ENCODE measurements around the gene RAI1. TPM values are rescaled to one million over a fixed set of nuclear protein-coding genes. Genes with fewer than 3 reads are reported as not detected.
A peak's percentile ranks its signal among the peaks of the same experiment; 100 is the strongest.

RAI1 gene
- total RNA-seq, 1 donor from 2014 or later, result 46.2 TPM

GRCh38 chr17:17797119-17797809 lies 116.0 kb downstream of the RAI1 start:
- H3K27me3 Mint-ChIP-seq (ENCODE audit: unreplicated experiment), result peaks cover 14% of the 10 kb centered on the region
- H3K27ac Mint-ChIP-seq (ENCODE audit: unreplicated experiment), result no peak overlapping the region
- H3K36me3 Mint-ChIP-seq (ENCODE audit: low read depth, unreplicated experiment), result peaks cover 27% of the 10 kb centered on the region
- no peak for TF ChIP-seq CTCF (IDR thresholded peaks at IDR 0.05; ENCODE audit: unreplicated experiment)
- H3K9me3 Mint-ChIP-seq (ENCODE audit: unreplicated experiment), result no peaks in the 10 kb centered on the region
- peaks cover under 1% of the 10 kb centered on the region for H3K4me1 Mint-ChIP-seq (ENCODE audit: unreplicated experiment)
- no peak overlapping the region for H3K4me3 Mint-ChIP-seq (ENCODE audit: unreplicated experiment)
- no peak for DNase-seq (ENCODE audit: low spot score)

GRCh38 chr17:17798010-17798556 lies 116.8 kb downstream of the RAI1 start:
- H3K4me1 Mint-ChIP-seq (ENCODE audit: unreplicated experiment), result no peaks in the 10 kb centered on the region
- H3K4me3 Mint-ChIP-seq (ENCODE audit: unreplicated experiment), result no peak overlapping the region
- H3K27me3 Mint-ChIP-seq (ENCODE audit: unreplicated experiment), result peaks cover 14% of the 10 kb centered on the region
- H3K27ac Mint-ChIP-seq (ENCODE audit: unreplicated experiment), result no peak overlapping the region
- no peak for TF ChIP-seq CTCF (IDR thresholded peaks at IDR 0.05; ENCODE audit: unreplicated experiment)
- peaks cover 27% of the 10 kb centered on the region for H3K36me3 Mint-ChIP-seq (ENCODE audit: low read depth, unreplicated experiment)
- DNase-seq (ENCODE audit: low spot score), result no peak
- H3K9me3 Mint-ChIP-seq (ENCODE audit: unreplicated experiment), result no peaks in the 10 kb centered on the region

- TF ChIP-seq CTCF (IDR thresholded peaks at IDR 0.05; ENCODE audit: unreplicated experiment), result no peak
- H3K9me3 Mint-ChIP-seq (ENCODE audit: unreplicated experiment), result no peaks in the 10 kb centered on the region
- H3K27ac Mint-ChIP-seq (ENCODE audit: unreplicated experiment), result no peak overlapping the region
- H3K4me3 Mint-ChIP-seq (ENCODE audit: unreplicated experiment), result no peak overlapping the region
- DNase-seq (ENCODE audit: low spot score), result no peak
- H3K36me3 Mint-ChIP-seq (ENCODE audit: low read depth, unreplicated experiment), result peaks cover 26% of the 10 kb centered on the region
- H3K4me1 Mint-ChIP-seq (ENCODE audit: unreplicated experiment), result no peaks in the 10 kb centered on the region
- peaks cover 12% of the 10 kb centered on the region for H3K27me3 Mint-ChIP-seq (ENCODE audit: unreplicated experiment)
Measured at GRCh38 chr17:17798573-17799255, 117.5 kb downstream of the RAI1 start.

GRCh38 chr17:17800504-17801021 lies 119.3 kb downstream of the RAI1 start:
- no peak for DNase-seq (ENCODE audit: low spot score)
- Mint-ChIP-seq H3K4me3 (ENCODE audit: unreplicated experiment) (peak overlapping the region; percentile 56), H3K36me3 (ENCODE audit: low read depth, unreplicated experiment) (peaks cover 30% of the 10 kb centered on the region), H3K4me1 (ENCODE audit: unreplicated experiment) (no peaks in the 10 kb centered on the region), H3K9me3 (ENCODE audit: unreplicated experiment) (no peaks in the 10 kb centered on the region), H3K27ac (ENCODE audit: unreplicated experiment) (no peak overlapping the region), H3K27me3 (ENCODE audit: unreplicated experiment) (peaks cover 13% of the 10 kb centered on the region)
- no peak for TF ChIP-seq CTCF (IDR thresholded peaks at IDR 0.05; ENCODE audit: unreplicated experiment)

Measured in endothelial cell (in vitro differentiated cells).